RWPE1 (cell line): ENCODE results near the gene IPO11.

Experiments
- CTCF ChIA-PET: fragments of 350-600 bp; sonication (Branson Sonifier 250); formaldehyde crosslinking; extraction: SDS; loops from one replicate; lab custom pipeline; 2021; lab: Yijun Ruan, JAX
- POLR2A ChIA-PET: fragments of 400-600 bp; formaldehyde crosslinking; extraction: SDS; loops from one replicate; lab custom pipeline; 2020; ENCODE audit warnings: antibody characterized with exemption; ENCODE audit not compliant: low non-redundant PET; lab: Yijun Ruan, JAX
- DNase-seq: peaks from one replicate; pipeline ENCODE4 v3.0.0; 2012; ENCODE audit warnings: low spot score
- H3K27ac ChIP-seq: fragments of 450-650 bp; 2 replicates; pipeline ENCODE4 v1.5.1; 2017
- CTCF ChIP-seq: fragments of 450-650 bp; conservative IDR thresholded peaks from 2 replicates; pipeline ENCODE4 v1.5.1; 2017; ENCODE audit warnings: low read depth, mild to moderate bottlenecking

IPO11 gene

GRCh38 chr5:62643556-62644451 is 231.2 kb downstream of the IPO11 start:
- CTCF ChIA-PET, result interaction anchor here (0.9 kb wide), 1 partner anchor 57 kb away, joined by 4 read pairs; no protein-coding TSS in a partner anchor
- POLR2A ChIA-PET, result no interaction called here
- H3K27ac ChIP-seq, result no peak overlapping the region
- no peak for DNase-seq
- no peak for TF ChIP-seq CTCF

GRCh38 chr5:62645223-62645622 is 232.7 kb downstream of the IPO11 start:
- POLR2A ChIA-PET, result no interaction called here
- no peak overlapping the region for H3K27ac ChIP-seq
- DNase-seq, result no peak
- CTCF ChIA-PET, result no interaction called here
- TF ChIP-seq CTCF, result no peak

- CTCF ChIA-PET, result no interaction called here
Observed at GRCh38 chr5:62647241-62647640, 234.7 kb downstream of the IPO11 start.

GRCh38 chr5:62649025-62649424 is 236.5 kb downstream of the IPO11 start:
- H3K27ac ChIP-seq, result no peak overlapping the region
- no peak for DNase-seq
- TF ChIP-seq CTCF, result no peak
- ChIA-PET POLR2A (no interaction called here), CTCF (no interaction called here)

More at GRCh38 chr5:62647241-62647640, 234.7 kb downstream of the IPO11 start:
- DNase-seq, result no peak
- no peak overlapping the region for H3K27ac ChIP-seq
- POLR2A ChIA-PET, result no interaction called here
- no peak for TF ChIP-seq CTCF

- POLR2A ChIA-PET, result no interaction called here
- DNase-seq, result no peak
- CTCF ChIA-PET, result no interaction called here
- no peak overlapping the region for H3K27ac ChIP-seq
- TF ChIP-seq CTCF, result no peak
Observed at GRCh38 chr5:62649476-62650113, 237.0 kb downstream of the IPO11 start.

- POLR2A ChIA-PET, result no interaction called here
- no peak for TF ChIP-seq CTCF
- CTCF ChIA-PET, result no interaction called here
- no peak overlapping the region for H3K27ac ChIP-seq
- no peak for DNase-seq
Observed at GRCh38 chr5:62650197-62650596, 237.6 kb downstream of the IPO11 start.
